Coronary artery (tissue), 2 donors: ENCODE results near the gene TTC7B.

ENCODE experiments used
- DNase-seq: peaks from one replicate; pipeline ENCODE4 v3.0.0-alpha.2; 2017; ENCODE audit warnings: low spot score
- H3K27ac ChIP-seq, 2 donors: fragments of 200-600 bp; sonication (generic); one replicate each; pipeline ENCODE4 v1.5.1; 2016 to 2019
- H3K4me3 ChIP-seq: fragments of 200-600 bp; sonication (generic); 2 replicates; pipeline ENCODE4 v1.5.1; 2016; ENCODE audit warnings: mild to moderate bottlenecking, moderate library complexity
- CTCF ChIP-seq: fragments of 200-600 bp; sonication (generic); IDR thresholded peaks from one replicate; pipeline ENCODE4 v1.5.1; 2019; ENCODE audit warnings: antibody characterized with exemption

TTC7B gene

GRCh38 chr14:90572441-90573150 lies 243.6 kb downstream of the TTC7B start:
- no peak for TF ChIP-seq CTCF
- no peak for DNase-seq
- Histone ChIP-seq H3K4me3 (no peak overlapping the region), H3K27ac (no peak overlapping the region)

- no peak for DNase-seq
- TF ChIP-seq CTCF: no peak
- Histone ChIP-seq H3K27ac (no peak overlapping the region), H3K4me3 (no peak overlapping the region)
Measured at GRCh38 chr14:90571149-90571947, 244.9 kb downstream of the TTC7B start.

GRCh38 chr14:90570461-90570860 lies 245.8 kb downstream of the TTC7B start:
- no peak for TF ChIP-seq CTCF
- no peak for DNase-seq
- Histone ChIP-seq H3K4me3 (no peak overlapping the region), H3K27ac (no peak overlapping the region)

GRCh38 chr14:90569606-90570387 lies 246.4 kb downstream of the TTC7B start:
- Histone ChIP-seq H3K27ac (peak overlapping the region; percentile 32 to 77), H3K4me3 (no peak overlapping the region)
- DNase-seq: no peak
- no peak for TF ChIP-seq CTCF

- no peak for DNase-seq
- no peak for TF ChIP-seq CTCF
- peak overlapping the region; percentile 32 to 77 for H3K27ac ChIP-seq
- H3K4me3 ChIP-seq: no peak overlapping the region
Measured at GRCh38 chr14:90569201-90569600, 247.0 kb downstream of the TTC7B start.

GRCh38 chr14:90568405-90568804 lies 247.8 kb downstream of the TTC7B start:
- peak overlapping the region; percentile 32 to 77 for H3K27ac ChIP-seq
- DNase-seq: no peak
- H3K4me3 ChIP-seq: peak overlapping the region; percentile 15
- no peak for TF ChIP-seq CTCF
